K562 (cell line): ENCODE data around the gene KARS1. TPM values are rescaled to one million over a fixed set of nuclear protein-coding genes. Genes with fewer than 3 reads are reported as not detected.

Source experiments
- ATF1 ChIP-seq, 2 experiments: fragments of 450-650 bp in 1 of 2; IDR thresholded peaks; 2 replicates each; pipeline ENCODE4 v1.6.1; 2016; ENCODE audit warnings: missing compliant biosample characterization in 1 of 2, missing genetic modification characterization in 1 of 2
- BRF2 ChIP-seq: IDR thresholded peaks from 3 replicates; pipeline ENCODE4 v1.6.1; 2011; ENCODE audit warnings: borderline replicate concordance, mild to moderate bottlenecking; ENCODE audit not compliant: insufficient read length, insufficient read depth
- CBX3 ChIP-seq, 2 experiments: IDR thresholded peaks; 1 replicate in 1 of 2; 2 replicates in 1 of 2; pipeline ENCODE4 v1.6.1; 2012; ENCODE audit warnings: inconsistent platforms in 2 of 2, low read length in 2 of 2, borderline replicate concordance in 1 of 2, control low read depth in 1 of 2
- CBX5 ChIP-seq: IDR thresholded peaks from 2 replicates; pipeline ENCODE4 v1.6.1; 2014; ENCODE audit warnings: low read depth, borderline replicate concordance
- CCAR2 ChIP-seq: fragments of 200-400 bp; formaldehyde crosslinking; IDR thresholded peaks from 2 replicates; pipeline ENCODE4 v1.6.1; 2017; ENCODE audit warnings: mild to moderate bottlenecking, low read depth, low read length
- ELK3 ChIP-seq: fragments of 450-650 bp; formaldehyde crosslinking; IDR thresholded peaks from 2 replicates; pipeline ENCODE4 v1.4.0; 2020; ENCODE audit warnings: mild to moderate bottlenecking
- HDAC2 ChIP-seq: fragments of 450-650 bp; IDR thresholded peaks from 2 replicates; pipeline ENCODE4 v1.6.1; 2016; ENCODE audit warnings: mild to moderate bottlenecking
- HMGN3 ChIP-seq: IDR thresholded peaks from 2 replicates; pipeline ENCODE4 v1.6.1; 2011; ENCODE audit warnings: borderline replicate concordance, low read depth, mild to moderate bottlenecking, mixed read lengths, low read length; ENCODE audit not compliant: insufficient read length; ENCODE audit errors: extremely low read depth
- MYNN ChIP-seq, 2 experiments: sonication (generic); formaldehyde crosslinking in 1 of 2; IDR thresholded peaks; 2 replicates each; pipeline versions ENCODE4 v1.5.0 to v1.6.1; 2016 to 2020; ENCODE audit warnings: antibody characterized with exemption in 1 of 2, missing genetic modification reagents in 1 of 2
- SMARCA4 ChIP-seq: fragments of 450-650 bp; IDR thresholded peaks from 2 replicates; pipeline ENCODE4 v1.6.1; 2016
- SMARCA5 ChIP-seq: fragments of 450-650 bp; IDR thresholded peaks from 2 replicates; pipeline ENCODE4 v1.6.1; 2016
- TAF7 ChIP-seq: fragments of 450-650 bp; IDR thresholded peaks from 2 replicates; pipeline ENCODE4 v1.6.1; 2016; ENCODE audit warnings: missing genetic modification characterization, missing compliant biosample characterization
- TCF7 ChIP-seq: sonication (generic); IDR thresholded peaks from 2 replicates; pipeline ENCODE4 v1.6.1; 2016; ENCODE audit warnings: antibody characterized with exemption, borderline replicate concordance
- ZFP91 ChIP-seq: sonication (generic); formaldehyde crosslinking; IDR thresholded peaks from 2 replicates; pipeline ENCODE4 v1.8.0; 2022; ENCODE audit warnings: mild to moderate bottlenecking, missing genetic modification reagents
- ZNF143 ChIP-seq: sonication (generic); formaldehyde crosslinking; IDR thresholded peaks from 2 replicates; pipeline ENCODE4 v1.9.0; 2022; ENCODE audit warnings: mild to moderate bottlenecking, missing genetic modification reagents
- ZNF146 ChIP-seq: IDR thresholded peaks from one replicate; pipeline ENCODE4 v1.6.1; 2018; ENCODE audit warnings: missing compliant biosample characterization; ENCODE audit not compliant: unreplicated experiment
- ZNF318 ChIP-seq, 2 experiments: fragments of 450-650 bp; IDR thresholded peaks; 2 replicates each; pipeline ENCODE4 v1.6.1; 2016; ENCODE audit warnings: mild to moderate bottlenecking in 2 of 2, borderline replicate concordance in 1 of 2, low read depth in 1 of 2, moderate library complexity in 1 of 2
- polyA plus RNA-seq, 8 experiments: library from polyadenylated mRNA; depleted of rRNA in 4 of 8; stranded (reverse) in 5 of 8; unstranded in 3 of 8; fragments of >200 nt; fragmentation: Nextera tagmentation in 2 of 8; fragmentation: Illumina TruSeq in 1 of 8; extraction: Ambion mirVana in 2 of 8; extraction: Trizol in 1 of 8; gene quantifications; 2 replicates each; pipeline versions ENCODE4 v1.2.1 to v1.2.3, GENCODE V29; 2011 to 2014; ENCODE audit warnings: inconsistent platforms in 1 of 8, missing spikeins in 1 of 8
- total RNA-seq, 7 experiments: library from RNA; depleted of rRNA in 6 of 7; stranded (reverse); fragments of >200 nt in 6 of 7; fragmentation: Illumina TruSeq in 2 of 7; extraction: Trizol in 2 of 7; gene quantifications; 2 replicates each; pipeline versions ENCODE4 v1.2.1 to v1.2.3, GENCODE V29; 2011 to 2021; ENCODE audit warnings: low replicate concordance in 1 of 7

The KARS1 gene
- total and polyA plus RNA-seq, 9 of the 15 experiments (the other 6 are each of a cell fraction or from before 2014, with no cell fraction given) = 223 to 386 (median 304) TPM

- TF ChIP-seq MYNN (IDR thresholded peaks at IDR 0.05) (no peak), MYNN (CRISPR knock-in tag; IDR thresholded peaks at IDR 0.05) (no peak), HMGN3 (no peak), CCAR2 (no peak), ZFP91 (CRISPR knock-in tag) (no peak), ELK3 (CRISPR knock-in tag) (no peak), TAF7 (tag) (no peak), HDAC2 (peak; percentile 60), BRF2 (no peak), SMARCA4 (peak; percentile 60; the same call in 1 of the 2 replicates), CBX5 (no peak), ZNF318 (IDR thresholded peaks at IDR 0.05; ENCODE audit: borderline replicate concordance in 1 of 2, low read depth in 1 of 2) (no peak), SMARCA5 (no peak), ZNF146 (CRISPR knock-in tag) (no peak), ZNF143 (CRISPR knock-in tag) (no peak), ATF1 (CRISPR knock-in tag; IDR thresholded peaks at IDR 0.05) (no peak), ATF1 (tag; IDR thresholded peaks at IDR 0.05) (no peak), TCF7 (no peak), CBX3 (IDR thresholded peaks at IDR 0.05; ENCODE audit: borderline replicate concordance in 1 of 2, low read length in 2 of 2) (no peak)
These were observed 69.3 kb downstream of the KARS1 start (continued) for GRCh38 chr16:75578212-75578611.
